Head of caudate nucleus (tissue), 42 donors: Measurements from ENCODE around the gene UQCC3.
A peak's percentile ranks its signal among the peaks of the same experiment; 100 is the strongest.
"Not testable (repeated sequence)": the region's sequence is repeated elsewhere in the genome, so short reads cannot be mapped to it uniquely, and the experiment has no call there.

Source experiments
- DNase-seq, 42 donors: peaks; one replicate each; pipeline versions ENCODE4 v3.0.0 to v3.0.0-alpha.2; 2020 to 2021; ENCODE audit warnings: mixed read lengths in 7 of 42
- intact Hi-C: fragments of 100-400 bp; cut with DNase I; formaldehyde crosslinking; loops from one replicate; pipeline ENCODE4 v1.15.0; 2022

Gene UQCC3

DNA sequence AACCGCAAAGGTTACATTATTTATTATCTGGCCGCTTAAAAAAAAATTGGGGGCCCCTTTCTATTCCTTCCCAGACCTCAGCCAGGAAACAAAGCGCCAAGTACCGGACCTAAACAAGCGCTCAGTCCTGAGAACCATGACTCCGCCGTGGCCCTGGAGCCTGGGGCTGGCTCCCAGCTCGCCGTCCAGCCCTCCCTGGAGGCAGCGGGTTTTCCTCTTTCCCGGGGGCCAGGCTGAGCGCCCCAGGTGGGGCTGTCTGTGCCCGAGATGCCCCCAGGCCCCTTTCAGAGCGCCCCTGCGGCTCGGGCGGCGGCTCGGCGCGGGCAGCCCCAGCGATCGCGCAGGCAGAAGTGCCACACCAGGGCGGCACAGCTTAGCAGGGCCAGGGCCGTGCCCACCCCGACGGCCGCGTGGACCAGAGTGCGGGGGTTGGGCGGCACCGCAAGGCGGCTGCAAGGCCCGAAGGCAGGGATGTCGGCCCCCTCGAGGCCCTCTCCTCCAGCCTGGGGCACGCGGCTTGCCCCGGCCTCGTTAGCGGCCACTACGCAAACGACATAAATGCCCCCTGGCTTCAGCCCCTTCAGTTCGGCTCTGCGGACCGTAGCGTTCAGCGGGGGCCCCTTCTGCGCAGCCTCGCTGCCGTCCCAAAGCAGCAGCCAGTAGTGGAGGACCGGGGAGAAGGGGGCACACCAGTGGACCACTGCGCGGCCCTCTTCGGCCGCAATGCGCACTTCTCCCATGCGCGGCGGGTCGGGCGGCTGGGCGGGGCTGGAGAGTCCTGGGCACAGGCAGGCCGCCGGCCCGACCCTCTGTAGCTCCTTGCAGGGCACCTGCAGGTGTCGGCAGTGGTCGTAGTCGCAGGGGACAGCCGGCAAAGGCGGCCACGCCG is 16.3 kb downstream of the UQCC3 start:
- DNase-seq, result no peak
- intact Hi-C loops, result no loop called here

DNA sequence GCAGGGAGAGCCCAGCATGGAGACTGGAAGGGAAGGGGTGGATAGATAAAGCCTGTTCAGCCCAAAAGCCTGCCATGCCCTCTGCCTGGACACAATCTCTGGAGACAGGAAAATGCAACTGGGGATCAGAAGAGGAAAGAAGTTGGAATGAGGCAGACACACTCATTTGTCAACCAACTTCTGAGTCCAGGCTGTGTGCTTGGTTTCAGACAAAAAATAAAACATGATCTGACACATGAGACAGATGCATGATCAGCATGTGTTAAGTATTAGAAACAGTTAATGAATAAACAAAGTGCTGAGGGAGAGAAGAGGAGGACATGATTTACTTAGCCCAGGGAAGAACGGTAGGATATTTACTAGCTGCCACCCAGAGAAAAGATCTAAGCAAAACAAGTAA is 17.0 kb downstream of the UQCC3 start:
- intact Hi-C loops, result no loop called here
- DNase-seq, result no peak

DNA sequence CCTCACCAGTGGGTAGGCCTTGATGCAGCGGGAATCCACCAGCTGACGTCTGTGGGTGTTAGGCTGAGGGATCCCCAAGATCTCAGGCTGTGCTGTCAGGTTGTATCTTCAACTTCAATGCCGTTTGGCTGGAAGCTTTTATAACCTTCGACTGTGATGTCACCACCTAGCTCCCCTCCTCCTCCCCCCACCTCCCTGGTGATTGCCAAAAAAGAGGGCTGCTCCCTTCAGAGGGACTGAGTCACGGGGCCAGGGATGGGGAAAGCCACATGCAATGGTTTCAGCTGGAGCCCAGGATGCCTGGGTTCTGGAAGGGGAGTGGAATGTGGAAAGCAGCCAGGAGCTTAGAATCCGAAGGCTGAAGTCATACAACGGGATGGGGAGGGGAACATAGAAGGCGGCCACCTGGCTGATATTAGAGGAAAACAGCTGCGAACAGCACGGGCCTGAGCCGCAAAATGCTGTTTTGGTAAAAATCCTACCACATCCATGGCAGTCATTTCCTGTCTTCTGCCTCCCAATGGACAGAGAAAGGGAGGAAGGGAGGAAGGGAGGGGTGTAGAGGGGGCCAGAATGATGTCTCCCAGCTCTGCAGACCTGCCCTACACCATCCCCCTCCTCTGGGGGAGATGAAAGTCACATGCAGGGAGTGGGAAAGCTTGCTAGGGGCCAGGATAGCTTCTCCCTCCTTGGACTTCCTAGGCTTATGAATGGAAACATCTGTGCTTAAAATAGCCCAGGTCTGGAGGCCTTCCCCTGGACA is 18.1 kb downstream of the UQCC3 start, which contains the start of gene LRRN4CL:
Gene LRRN4CL (minus strand): TSS at position 110 of the 763 bp plus-strand sequence. CDS start 1,022 bp downstream, outside the sequence.
- intact Hi-C loops, result no loop called here
- peak; percentile 29 to 91 (median 69) for DNase-seq

DNA sequence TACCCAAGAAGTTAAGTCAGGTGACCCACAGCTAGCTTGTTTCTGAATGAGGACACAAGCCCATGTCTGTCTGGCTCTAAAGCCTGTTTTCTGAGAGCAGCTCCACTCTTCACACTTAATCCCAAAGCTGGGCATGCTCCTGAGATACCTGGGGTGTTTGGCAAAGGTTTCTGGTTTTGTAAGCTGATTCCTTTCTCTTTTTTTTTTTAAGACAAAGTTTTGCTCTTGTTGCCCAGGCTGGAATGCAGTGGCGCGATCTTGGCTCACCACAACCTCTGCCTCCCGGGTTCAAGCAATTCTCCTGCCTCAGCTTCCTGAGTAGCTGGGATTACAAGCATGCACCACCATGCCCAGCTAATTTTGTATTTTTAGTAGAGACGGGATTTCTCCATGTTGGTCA is 22.2 kb downstream of the UQCC3 start:
- intact Hi-C loops, DNase-seq: not testable (repeated sequence)

DNA sequence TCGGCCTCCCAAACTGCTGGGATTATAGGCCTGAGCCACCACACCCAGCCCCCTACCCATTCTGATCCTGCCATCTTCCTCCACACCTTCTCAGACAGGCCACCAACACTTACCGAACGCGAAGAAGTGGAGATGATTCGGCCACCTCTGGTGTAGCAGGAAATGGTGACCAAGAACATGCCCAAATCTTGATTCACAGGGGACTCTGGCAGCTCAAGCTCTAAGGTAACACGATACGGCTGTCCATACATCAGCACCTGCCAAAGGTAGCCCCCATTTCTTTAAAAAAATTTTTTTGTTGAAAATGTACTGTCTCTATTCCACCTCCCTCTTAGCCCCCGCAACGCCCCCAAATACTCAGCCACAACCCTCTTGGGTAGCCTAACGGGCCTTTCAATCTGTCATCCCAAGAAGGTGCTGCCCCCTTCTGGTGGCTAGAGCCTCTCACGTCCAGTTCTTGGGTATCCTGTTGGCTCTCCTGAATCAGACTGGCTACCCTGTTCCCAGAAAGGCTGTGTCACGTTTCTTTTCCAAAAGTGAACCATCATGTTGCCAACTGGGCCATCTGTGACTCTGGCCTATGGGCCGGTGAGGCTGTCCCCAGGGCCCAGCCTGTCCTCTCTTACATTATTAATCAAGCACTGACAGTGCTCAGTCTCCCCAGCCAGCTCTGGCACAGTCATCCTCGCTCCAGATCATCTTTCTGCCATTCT is 23.1 kb downstream of the UQCC3 start:
- intact Hi-C loops, result no loop called here
- DNase-seq, result peak; percentile 39 to 91 (median 76)

DNA sequence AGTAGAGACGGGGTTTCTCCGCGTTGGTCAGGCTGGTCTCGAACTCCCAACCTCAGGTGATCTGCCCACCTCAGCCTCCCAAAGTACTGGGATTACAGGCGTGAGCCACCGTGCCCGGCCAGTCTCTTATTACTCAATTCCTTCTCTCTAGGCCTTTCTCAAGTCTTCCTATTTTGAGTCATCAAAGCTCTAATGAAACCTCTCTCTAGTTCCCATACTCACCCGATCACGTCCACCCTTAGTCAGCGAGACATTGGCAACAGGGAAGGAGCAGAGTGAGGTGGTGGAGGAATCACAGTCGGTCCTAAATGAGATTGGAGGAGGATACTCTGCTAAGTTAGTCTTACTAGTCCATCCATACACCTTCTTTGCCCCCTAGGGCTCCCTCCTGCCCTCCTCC is 30.8 kb downstream of the UQCC3 start:
- no peak for DNase-seq
- intact Hi-C loops, result loop anchor here (10.0 kb wide), 1 partner anchor 307 kb away; no protein-coding TSS in a partner anchor

DNA sequence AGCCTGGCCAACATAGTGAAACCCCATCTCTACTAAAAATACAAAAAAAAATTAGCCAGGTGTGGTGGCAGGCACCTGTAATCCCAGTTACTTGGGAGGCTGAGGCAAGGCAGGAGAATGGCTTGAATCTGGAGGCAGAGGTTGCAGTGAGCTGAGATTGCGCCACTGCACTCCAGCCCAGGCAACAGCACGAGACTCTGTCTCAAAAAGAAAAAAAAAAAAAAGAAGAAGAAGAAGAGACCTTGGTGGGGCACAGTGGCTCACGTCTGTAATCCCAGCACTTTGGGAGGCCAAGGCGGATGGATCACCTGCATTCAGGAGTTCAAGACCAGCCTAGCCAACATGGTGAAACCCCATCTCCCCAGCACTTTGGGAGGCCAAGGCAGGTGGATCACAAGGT is 32.4 kb downstream of the UQCC3 start:
- not testable (repeated sequence) for DNase-seq

DNA sequence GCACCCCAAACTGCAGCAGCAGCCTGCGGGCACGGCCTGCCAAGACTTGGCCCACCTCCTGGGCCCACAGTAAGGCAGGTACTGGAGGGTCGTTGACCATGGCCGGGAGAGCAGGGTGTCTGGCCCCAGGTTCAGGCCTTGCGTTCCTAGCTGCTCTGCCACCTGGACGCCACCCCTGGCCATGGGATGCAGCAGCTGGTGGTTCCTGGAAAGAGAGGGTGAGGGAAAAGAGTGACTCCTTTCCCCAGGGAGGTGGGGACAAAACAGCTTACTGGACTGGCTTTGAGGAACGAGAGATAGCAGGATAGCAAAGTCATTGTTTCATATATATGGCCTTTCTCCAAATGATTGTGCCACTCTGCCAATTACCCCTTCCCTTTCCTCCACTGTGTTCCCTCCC is 33.9 kb downstream of the UQCC3 start:
- intact Hi-C loops, result loop anchor here (10.0 kb wide), 1 partner anchor 311 kb away; no protein-coding TSS in a partner anchor
- no peak for DNase-seq

More for the DNA sequence above, 32.4 kb downstream of the UQCC3 start:
- intact Hi-C loops, result loop anchor here (10.0 kb wide), 1 partner anchor 309 kb away; no protein-coding TSS in a partner anchor

DNA sequence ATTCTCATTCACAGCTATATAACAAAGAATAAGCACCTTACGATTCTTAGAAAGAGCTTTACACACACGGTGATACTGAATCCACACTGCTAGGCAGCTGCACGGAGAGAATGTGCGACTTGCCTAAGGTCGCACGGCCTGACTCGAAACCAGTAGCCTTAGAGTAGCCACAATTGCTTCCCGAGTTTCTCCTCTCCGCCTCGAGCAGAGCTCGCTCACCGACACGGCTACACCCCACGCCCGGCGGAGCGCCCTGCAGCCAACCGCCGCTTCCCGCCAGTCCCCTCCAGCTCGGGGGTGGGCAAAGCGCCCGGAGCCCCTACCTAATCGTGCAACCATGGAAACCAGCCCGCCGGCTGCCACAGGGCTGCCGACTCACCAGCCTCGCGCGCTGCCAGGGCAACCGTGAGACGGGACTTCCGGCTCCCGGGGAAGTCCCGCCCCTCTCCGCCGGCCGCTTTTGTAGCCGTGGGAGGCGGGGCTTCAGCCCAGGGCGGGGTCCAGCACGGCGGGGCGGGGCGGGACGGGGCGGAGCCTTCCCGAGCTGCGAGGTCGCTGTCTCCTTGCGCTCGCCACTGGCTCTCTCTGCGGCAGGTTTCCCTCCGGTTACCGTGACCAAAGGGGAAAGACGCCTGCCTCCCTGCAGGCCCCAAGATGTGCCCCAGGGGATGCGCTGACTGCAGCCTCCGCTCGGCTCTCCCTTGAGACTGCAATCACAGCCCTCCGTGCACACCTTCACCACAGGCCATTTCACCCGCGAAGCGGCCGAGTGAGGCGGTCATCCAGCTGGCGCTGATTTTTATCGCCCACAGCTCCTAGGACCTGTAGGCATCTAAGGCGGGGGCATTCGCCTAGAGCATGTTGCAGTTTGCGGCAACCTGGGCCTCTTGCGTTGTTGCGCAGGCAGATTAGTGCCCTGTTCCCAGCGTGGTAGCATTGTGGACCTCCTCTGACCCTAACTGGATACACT is 34.7 kb downstream of the UQCC3 start:
- intact Hi-C loops, result loop anchor here (10.0 kb wide), 1 partner anchor 311 kb away; no protein-coding TSS in a partner anchor
- peak; percentile 91 to 99 (median 97) for DNase-seq

DNA sequence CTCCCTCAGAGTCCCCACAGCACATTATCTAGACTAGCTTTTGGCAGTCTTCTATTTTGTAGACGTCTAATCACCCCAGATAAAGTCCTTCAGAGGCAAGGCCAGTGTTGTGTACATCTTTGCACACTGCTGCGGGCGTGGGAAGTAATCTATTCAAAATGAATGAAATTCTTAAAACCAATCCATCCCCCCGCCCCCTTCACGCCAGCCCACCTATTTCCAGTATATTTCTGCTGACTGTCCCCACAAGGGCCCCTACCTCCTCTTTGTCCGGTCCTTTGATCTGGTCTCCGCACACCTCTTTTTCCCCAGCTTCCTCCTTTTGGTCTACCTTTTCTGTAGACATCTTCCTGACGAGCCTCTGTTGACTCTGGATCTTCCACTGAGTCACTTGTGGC is 35.4 kb downstream of the UQCC3 start:
- intact Hi-C loops, result loop anchor here (10.0 kb wide), 1 partner anchor 312 kb away; no protein-coding TSS in a partner anchor
- peak in 1 of 42 donors; percentile 39 for DNase-seq

DNA sequence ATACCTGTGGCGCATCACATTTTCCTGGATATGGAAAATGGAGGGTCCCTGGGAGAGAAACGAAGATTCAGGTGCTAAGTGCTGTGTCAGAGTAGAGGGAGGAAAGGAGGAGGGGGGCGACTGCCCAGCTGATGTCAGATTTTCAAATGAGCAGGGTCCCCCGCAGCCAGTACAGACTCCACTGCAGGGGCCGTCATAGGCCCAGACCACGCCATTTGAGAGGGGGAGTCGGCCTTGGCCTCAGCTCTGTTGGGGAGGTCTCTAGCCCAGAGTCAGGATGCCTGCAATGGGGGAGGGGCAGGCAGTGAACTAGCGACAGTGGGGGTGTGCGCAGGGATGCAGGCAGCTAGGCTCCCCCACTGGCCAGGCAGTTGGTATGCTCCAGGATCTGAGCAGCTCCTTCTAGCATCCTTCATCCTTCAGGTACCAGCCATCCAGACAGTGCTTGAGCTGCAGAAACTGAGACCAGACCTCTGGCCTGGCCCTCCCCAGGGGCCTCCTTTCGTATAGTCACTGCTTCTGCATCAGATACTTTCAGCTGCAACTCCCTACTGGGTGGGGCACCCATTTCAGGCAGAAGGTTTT is 35.9 kb downstream of the UQCC3 start, which contains the start of the genes BSCL2 and GNG3:
Gene BSCL2 (minus strand): TSS at position 148 of the 585 bp plus-strand sequence. CDS start 229 bp downstream, outside the sequence.
Gene GNG3 (plus strand): TSS at position 400 of the 585 bp plus-strand sequence. CDS start 620 bp downstream, outside the sequence.
- peak; percentile 74 to 97 (median 90) for DNase-seq
- intact Hi-C loops, result loop anchor here (10.0 kb wide), 1 partner anchor 313 kb away; no protein-coding TSS in a partner anchor

DNA sequence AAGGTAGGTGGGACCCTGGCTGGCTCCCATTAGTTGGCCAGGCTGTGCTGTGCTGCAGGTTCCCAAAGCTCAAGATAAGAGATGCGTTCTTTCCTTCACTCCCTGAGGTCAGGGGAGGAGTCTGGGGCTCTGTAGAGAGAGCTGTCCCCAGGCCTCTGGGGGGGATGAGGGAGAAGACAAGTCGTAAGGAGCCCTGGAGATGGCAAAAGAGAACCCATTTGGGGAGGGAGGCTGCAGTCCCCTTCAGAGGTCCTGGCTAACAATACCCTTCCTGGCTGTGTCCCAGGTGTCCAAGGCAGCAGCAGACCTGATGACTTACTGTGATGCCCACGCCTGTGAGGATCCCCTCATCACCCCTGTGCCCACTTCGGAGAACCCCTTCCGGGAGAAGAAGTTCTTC is 36.9 kb downstream of the UQCC3 start:
- intact Hi-C loops, result loop anchor here (2.0 to 10.0 kb wide), 2 partner anchors 18 to 314 kb away; partner anchors contain the start of gene HNRNPUL2
- DNase-seq, result peak in 3 of 42 donors; percentile 5 to 38 (median 30)

DNA sequence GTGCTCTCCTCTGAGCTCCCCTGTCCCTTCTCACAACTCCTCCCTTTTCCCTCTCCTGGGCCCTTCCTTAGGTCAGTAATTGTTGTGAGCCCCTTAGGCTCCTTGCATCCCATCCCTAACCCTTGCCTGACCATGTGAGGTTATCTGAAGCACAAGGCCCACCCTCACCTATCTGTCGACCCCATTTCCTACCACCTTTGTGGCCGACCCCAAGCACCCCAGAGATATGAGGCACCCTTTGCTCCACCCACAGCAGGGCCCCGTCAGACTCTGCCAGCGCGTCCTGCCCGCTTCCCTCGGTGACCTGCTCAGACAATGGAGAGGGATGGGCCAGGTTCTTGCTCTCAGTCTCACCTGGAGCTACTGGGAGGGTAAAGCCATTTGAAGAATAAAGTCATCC is 37.3 kb downstream of the UQCC3 start:
- peak in 13 of 42 donors; percentile 16 to 52 (median 35) for DNase-seq
- intact Hi-C loops, result loop anchor here (2.0 to 10.0 kb wide), 2 partner anchors 18 to 314 kb away; partner anchors contain the start of gene HNRNPUL2

DNA sequence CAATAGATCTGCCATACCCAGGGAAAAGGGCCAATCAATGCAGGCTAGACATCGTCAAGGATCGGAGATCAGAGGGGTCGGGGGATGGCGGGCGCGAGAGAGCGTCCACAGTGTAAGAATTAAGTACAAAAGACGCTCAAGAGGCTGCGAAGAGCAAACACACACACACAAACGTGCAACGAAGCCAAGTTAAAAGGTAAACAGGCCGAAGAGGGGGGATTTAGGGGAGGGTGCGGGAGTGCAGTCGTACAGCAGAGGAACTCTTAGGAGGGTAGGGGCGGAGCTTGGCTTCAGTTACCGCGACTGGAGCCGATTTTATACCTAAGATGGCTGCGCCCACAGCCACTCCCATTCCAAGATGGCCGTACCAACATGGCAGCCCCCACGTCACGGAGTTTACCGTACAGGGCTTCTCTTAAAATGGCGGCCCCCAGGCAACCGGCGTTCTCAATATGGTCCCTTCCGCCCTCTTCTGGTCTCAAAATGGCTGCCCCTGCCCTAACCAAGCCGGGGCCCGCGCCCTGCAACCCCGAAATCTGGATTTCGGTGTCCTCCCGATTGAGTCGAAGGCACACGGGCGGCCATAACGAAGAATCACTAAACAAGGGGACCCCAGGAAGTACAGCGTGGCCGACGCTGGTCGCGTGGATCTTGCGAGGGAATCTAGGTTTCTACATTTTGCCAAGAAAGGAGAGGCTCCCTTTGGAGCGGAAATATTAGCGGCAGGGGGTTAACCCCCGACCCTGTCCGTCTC is 38.0 kb downstream of the UQCC3 start:
- intact Hi-C loops, result loop anchor here (2.0 to 10.0 kb wide), 2 partner anchors 17 to 315 kb away; partner anchors contain the start of gene HNRNPUL2
- peak; percentile 94 to 99 (median 98) for DNase-seq

DNA sequence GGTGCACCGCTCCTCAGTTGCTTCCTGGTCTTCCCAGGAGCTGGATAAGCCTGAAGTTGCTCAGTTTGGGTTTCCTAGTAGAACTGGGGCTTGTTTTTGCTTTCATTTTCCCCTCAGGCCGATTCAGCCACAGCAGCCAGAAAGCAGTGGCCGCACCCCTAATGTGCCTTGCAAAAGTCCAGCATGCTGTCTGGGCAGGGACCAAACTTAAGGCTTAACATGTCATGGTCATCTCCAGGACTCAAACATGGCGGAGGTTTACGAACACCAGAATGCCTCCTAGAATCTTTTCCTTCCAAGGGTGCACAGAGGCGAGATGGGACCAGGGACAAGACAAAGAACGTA is 38.5 kb downstream of the UQCC3 start:
- intact Hi-C loops, result no loop called here
- no peak for DNase-seq

DNA sequence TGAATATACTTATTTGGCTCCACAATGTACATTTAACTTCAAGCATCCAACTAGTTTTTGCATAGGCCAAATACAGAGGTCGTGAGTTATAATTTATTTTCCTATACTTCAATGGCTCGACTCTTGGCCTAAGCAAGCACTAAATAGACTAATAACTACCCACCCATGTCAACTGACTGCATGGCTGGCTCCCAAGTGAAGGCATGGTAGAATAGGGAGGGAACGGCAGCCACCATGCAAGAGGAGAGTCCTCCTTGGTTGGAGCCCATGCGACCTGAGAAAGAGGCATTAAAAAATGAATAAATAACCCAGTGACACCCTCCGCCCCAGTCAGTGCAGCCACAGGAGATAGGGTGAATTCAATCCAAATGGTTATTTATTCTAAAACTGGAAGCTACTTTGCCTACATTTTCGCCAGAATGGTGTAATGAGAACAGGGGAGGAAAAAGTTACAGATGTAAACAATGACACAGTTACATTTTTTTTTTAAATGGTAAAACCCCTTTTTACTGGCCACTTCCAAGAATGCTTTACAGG is 40.9 kb downstream of the UQCC3 start:
- intact Hi-C loops, result no loop called here
- DNase-seq, result no peak
